ENCODE measurements around the gene SH3RF1. TPM values are rescaled to one million over a fixed set of nuclear protein-coding genes. Genes with fewer than 3 reads are reported as not detected.

SH3RF1 gene
- total RNA-seq, 1 experiment from 2014 or later = 59.5 TPM

DNA sequence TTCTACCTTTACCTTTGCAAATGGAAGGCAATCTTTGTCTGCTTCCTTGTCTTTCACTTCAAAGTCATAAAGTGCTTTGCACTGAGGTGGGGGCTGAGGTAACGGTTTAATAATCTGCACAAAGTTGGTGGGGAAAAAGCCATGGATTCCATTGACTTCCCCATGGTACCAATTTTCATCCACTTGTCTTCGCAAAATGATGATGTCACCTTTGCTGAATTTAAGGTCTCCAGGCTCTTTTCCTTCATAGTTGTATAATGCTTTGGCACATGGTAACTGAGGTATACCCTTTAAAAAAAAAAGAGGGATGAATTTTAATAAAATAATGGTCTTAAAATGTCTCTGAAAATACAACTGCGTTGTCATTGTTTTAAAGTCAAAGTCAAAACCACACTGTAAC is 114.4 kb downstream of the SH3RF1 start (continued):
- TF ChIP-seq, protein P1, sequence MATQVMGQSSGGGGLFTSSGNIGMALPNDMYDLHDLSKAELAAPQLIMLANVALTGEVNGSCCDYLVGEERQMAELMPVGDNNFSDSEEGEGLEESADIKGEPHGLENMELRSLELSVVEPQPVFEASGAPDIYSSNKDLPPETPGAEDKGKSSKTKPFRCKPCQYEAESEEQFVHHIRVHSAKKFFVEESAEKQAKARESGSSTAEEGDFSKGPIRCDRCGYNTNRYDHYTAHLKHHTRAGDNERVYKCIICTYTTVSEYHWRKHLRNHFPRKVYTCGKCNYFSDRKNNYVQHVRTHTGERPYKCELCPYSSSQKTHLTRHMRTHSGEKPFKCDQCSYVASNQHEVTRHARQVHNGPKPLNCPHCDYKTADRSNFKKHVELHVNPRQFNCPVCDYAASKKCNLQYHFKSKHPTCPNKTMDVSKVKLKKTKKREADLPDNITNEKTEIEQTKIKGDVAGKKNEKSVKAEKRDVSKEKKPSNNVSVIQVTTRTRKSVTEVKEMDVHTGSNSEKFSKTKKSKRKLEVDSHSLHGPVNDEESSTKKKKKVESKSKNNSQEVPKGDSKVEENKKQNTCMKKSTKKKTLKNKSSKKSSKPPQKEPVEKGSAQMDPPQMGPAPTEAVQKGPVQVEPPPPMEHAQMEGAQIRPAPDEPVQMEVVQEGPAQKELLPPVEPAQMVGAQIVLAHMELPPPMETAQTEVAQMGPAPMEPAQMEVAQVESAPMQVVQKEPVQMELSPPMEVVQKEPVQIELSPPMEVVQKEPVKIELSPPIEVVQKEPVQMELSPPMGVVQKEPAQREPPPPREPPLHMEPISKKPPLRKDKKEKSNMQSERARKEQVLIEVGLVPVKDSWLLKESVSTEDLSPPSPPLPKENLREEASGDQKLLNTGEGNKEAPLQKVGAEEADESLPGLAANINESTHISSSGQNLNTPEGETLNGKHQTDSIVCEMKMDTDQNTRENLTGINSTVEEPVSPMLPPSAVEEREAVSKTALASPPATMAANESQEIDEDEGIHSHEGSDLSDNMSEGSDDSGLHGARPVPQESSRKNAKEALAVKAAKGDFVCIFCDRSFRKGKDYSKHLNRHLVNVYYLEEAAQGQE (IDR thresholded peaks at IDR 0.05; ENCODE audit: low read depth) = no peak

DNA sequence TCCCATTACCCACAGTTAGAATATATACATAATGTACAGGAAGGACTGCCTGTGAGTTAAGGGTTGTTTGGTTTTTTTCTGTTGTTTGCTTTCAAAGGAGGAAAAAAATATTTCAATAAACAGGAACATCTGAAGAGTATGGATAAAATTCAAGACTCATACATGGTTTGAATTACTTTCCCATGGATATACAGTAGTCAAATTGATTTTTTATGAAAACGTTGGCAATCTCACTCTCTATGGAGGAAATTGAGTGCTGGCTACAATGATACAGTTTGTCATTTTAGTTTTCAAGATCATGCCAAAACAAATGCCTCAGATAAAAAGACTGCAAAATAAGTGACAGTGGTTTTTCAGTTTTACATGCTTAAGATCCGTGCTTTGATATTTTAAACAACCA is 116.6 kb downstream of the SH3RF1 start:
- Histone ChIP-seq H3K27me3 (ENCODE audit: insufficient read depth, low read length) (no peaks in the 10 kb centered on the region), H3K4me2 (ENCODE audit: low read length) (no peak overlapping the region), H3K9ac (ENCODE audit: low read length) (no peak overlapping the region), H3K4me1 (ENCODE audit: control insufficient read depth in 1 of 2, insufficient read depth in 2 of 2, low read length in 2 of 2) (peaks cover 0 to 12% of the 10 kb centered on the region in 2 experiments; a peak in 2 of 4 replicates), H3K4me3 (replicated peaks in 1 of 2; ENCODE audit: low read depth in 1 of 2, low read length in 2 of 2) (no peak overlapping the region), H3K9me3 (ENCODE audit: control insufficient read depth in 1 of 2, insufficient read depth in 1 of 2, low read depth in 1 of 2, low read length in 2 of 2) (no peaks in the 10 kb centered on the region), H3K36me3 (ENCODE audit: control insufficient read depth in 1 of 2, insufficient read depth in 2 of 2, low read length in 2 of 2) (peaks cover 10 to 27% of the 10 kb centered on the region in 2 experiments; a peak in 2 of 4 replicates), H2AFZ (ENCODE audit: low read depth, low read length, poor library complexity, severe bottlenecking) (no peak overlapping the region), H3K27ac (ENCODE audit: low read depth, low read length) (no peak overlapping the region), H4K20me1 (ENCODE audit: insufficient read depth) (no peaks in the 10 kb centered on the region; the same call in 1 of the 2 replicates), H3K9me2 (ENCODE audit: insufficient read depth) (no peaks in the 10 kb centered on the region), H3K79me2 (ENCODE audit: insufficient read depth, low read length) (peaks cover 52% of the 10 kb centered on the region)
- no peak for TF ChIP-seq EGR1 (IDR thresholded peaks at IDR 0.05; ENCODE audit: low read depth)
- no peak for TF ChIP-seq POLR2AphosphoS5 (IDR thresholded peaks at IDR 0.05; ENCODE audit: low read depth, low read length)
- no peak for TF ChIP-seq YY1 (IDR thresholded peaks at IDR 0.05; ENCODE audit: extremely low read depth, insufficient replicate concordance, low read depth, low read length)
- no peak for TF ChIP-seq SP1 (IDR thresholded peaks at IDR 0.05; ENCODE audit: low read depth)
- TF ChIP-seq TCF7L2 (IDR thresholded peaks at IDR 0.05; ENCODE audit: borderline replicate concordance, extremely low read depth, insufficient read depth, insufficient read length) = no peak
- no peak for TF ChIP-seq SRF (IDR thresholded peaks at IDR 0.05; ENCODE audit: low read depth)
- no peak for TF ChIP-seq ZFX (IDR thresholded peaks at IDR 0.05)
- TF ChIP-seq, protein P2, sequence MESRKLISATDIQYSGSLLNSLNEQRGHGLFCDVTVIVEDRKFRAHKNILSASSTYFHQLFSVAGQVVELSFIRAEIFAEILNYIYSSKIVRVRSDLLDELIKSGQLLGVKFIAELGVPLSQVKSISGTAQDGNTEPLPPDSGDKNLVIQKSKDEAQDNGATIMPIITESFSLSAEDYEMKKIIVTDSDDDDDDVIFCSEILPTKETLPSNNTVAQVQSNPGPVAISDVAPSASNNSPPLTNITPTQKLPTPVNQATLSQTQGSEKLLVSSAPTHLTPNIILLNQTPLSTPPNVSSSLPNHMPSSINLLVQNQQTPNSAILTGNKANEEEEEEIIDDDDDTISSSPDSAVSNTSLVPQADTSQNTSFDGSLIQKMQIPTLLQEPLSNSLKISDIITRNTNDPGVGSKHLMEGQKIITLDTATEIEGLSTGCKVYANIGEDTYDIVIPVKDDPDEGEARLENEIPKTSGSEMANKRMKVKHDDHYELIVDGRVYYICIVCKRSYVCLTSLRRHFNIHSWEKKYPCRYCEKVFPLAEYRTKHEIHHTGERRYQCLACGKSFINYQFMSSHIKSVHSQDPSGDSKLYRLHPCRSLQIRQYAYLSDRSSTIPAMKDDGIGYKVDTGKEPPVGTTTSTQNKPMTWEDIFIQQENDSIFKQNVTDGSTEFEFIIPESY (IDR thresholded peaks at IDR 0.05; ENCODE audit: extremely low read depth, insufficient replicate concordance, low read length) = no peak
- TF ChIP-seq CEBPB (IDR thresholded peaks at IDR 0.05; ENCODE audit: low read depth) = no peak
- no peak for TF ChIP-seq CBX3 (IDR thresholded peaks at IDR 0.05; ENCODE audit: low read depth)
- TF ChIP-seq, protein P3, sequence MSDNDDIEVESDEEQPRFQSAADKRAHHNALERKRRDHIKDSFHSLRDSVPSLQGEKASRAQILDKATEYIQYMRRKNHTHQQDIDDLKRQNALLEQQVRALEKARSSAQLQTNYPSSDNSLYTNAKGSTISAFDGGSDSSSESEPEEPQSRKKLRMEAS (IDR thresholded peaks at IDR 0.05) = no peak
- no peak for TF ChIP-seq EZH2 (IDR thresholded peaks at IDR 0.05)
- no peak for TF ChIP-seq ELF1 (IDR thresholded peaks at IDR 0.05; ENCODE audit: borderline replicate concordance, low read depth)
- TF ChIP-seq RAD21 (IDR thresholded peaks at IDR 0.05; ENCODE audit: low read depth) = no peak
- ChIA-PET CTCF (no interaction called here), POLR2A (no interaction called here), RAD21 (ENCODE audit: low non-redundant PET in 1 of 2, low total read pairs in 2 of 2, uncharacterized antibody in 2 of 2, unreplicated experiment in 2 of 2) (no interaction called here)
- intact Hi-C loops (cut with micrococcal nuclease) = no loop called here
- DNase-seq (ENCODE audit: low read depth, low spot score) = no peak
- BruUV-seq (replicated peaks) = no TSS peak
- no peak for ATAC-seq
